Measurements from ENCODE around the gene OSBPL2.

Gene OSBPL2

GRCh38 chr20:62336775-62337557 is 98.6 kb downstream of the OSBPL2 start:
- DNase-seq (ENCODE audit: low read depth in 4 of 4, low spot score in 1 of 4): no peak

- no peak for DNase-seq (ENCODE audit: low read depth in 4 of 4, low spot score in 1 of 4)
These were observed 99.4 kb downstream of the OSBPL2 start for GRCh38 chr20:62337558-62338293.

GRCh38 chr20:62338294-62338620 is 99.9 kb downstream of the OSBPL2 start:
- no peak for DNase-seq (ENCODE audit: low read depth in 4 of 4, low spot score in 1 of 4)

- DNase-seq (ENCODE audit: low read depth in 4 of 4, low spot score in 1 of 4): no peak
These were observed 101.3 kb downstream of the OSBPL2 start for GRCh38 chr20:62339647-62340062.

GRCh38 chr20:62342910-62343309 is 104.6 kb downstream of the OSBPL2 start:
- no peak for DNase-seq (ENCODE audit: low read depth in 4 of 4, low spot score in 1 of 4)

GRCh38 chr20:62344092-62344491 is 105.8 kb downstream of the OSBPL2 start:
- DNase-seq (ENCODE audit: low read depth in 4 of 4, low spot score in 1 of 4): no peak

GRCh38 chr20:62344782-62345181 is 106.5 kb downstream of the OSBPL2 start:
- no peak for DNase-seq (ENCODE audit: low read depth in 4 of 4, low spot score in 1 of 4)
